ENCODE measurements around the gene TMED4. TPM values are rescaled to one million over a fixed set of nuclear protein-coding genes. Genes with fewer than 3 reads are reported as not detected.

The TMED4 gene
- total and polyA plus RNA-seq, 2 experiments from 2014 or later = 43.5 to 98.5 TPM

DNA sequence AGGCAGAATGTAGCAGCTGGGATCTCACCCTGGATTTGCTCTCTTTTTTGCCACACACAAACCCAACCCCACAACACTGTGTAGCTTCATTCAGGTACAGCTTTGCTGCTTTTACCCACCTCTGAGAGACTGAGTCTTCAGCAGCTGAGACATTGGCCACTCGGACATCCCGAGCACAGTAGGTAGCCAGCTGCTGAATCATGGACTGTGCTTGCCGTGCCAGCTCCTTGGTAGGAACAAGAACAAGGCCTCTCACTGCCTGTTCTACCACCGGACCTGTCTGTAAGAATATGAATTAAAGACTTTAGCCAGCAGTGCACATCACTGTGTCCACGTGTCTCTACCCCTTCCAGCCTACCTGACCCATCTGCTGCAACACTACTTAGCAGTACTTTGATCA lies 9.3 kb downstream of the TMED4 start:
- Histone ChIP-seq H3K79me2 (replicated peaks; ENCODE audit: insufficient read depth) (peaks cover 19% of the 10 kb centered on the region), H4K20me1 (replicated peaks; ENCODE audit: insufficient read depth) (peaks cover 5% of the 10 kb centered on the region; the same call in 1 of the 2 replicates), H3K4me1 (ENCODE audit: insufficient read depth) (peaks cover 15% of the 10 kb centered on the region), H3K36me3 (ENCODE audit: insufficient read depth) (peaks cover 39% of the 10 kb centered on the region), H3F3A (replicated peaks; ENCODE audit: low read depth) (peaks cover 16% of the 10 kb centered on the region), H3K4me2 (peak overlapping the region; percentile 100), H3K27me3 (ENCODE audit: insufficient read depth) (no peaks in the 10 kb centered on the region), H3K9me2 (ENCODE audit: insufficient read depth) (no peaks in the 10 kb centered on the region), H3K4me3 (peak overlapping the region; percentile 94), H2AFZ (no peak overlapping the region), H3K27ac (ENCODE audit: low read depth) (no peak overlapping the region)
- DNase-seq (ENCODE audit: low spot score) = no peak
- Mint-ChIP-seq H3K9me3 (no peaks in the 10 kb centered on the region; the same call in 2 of the 3 replicates), H3K4me1 (peaks cover 18% of the 10 kb centered on the region), H3K27ac (peak overlapping the region; percentile 98), H3K27me3 (ENCODE audit: insufficient read depth, low read depth, poor library complexity) (peaks cover 16% of the 10 kb centered on the region), H3K4me3 (peak overlapping the region; percentile 98), H3K36me3 (ENCODE audit: low read depth) (peaks cover 69% of the 10 kb centered on the region)
- TF ChIP-seq ZNF114 (CRISPR knock-in tag; IDR thresholded peaks at IDR 0.05) (no peak), EZH2phosphoT487 (IDR thresholded peaks at IDR 0.05; ENCODE audit: unreplicated experiment) (no peak), EZH2 (IDR thresholded peaks at IDR 0.05; ENCODE audit: low read depth, unreplicated experiment) (no peak)
- TF ChIP-seq, protein P1, sequence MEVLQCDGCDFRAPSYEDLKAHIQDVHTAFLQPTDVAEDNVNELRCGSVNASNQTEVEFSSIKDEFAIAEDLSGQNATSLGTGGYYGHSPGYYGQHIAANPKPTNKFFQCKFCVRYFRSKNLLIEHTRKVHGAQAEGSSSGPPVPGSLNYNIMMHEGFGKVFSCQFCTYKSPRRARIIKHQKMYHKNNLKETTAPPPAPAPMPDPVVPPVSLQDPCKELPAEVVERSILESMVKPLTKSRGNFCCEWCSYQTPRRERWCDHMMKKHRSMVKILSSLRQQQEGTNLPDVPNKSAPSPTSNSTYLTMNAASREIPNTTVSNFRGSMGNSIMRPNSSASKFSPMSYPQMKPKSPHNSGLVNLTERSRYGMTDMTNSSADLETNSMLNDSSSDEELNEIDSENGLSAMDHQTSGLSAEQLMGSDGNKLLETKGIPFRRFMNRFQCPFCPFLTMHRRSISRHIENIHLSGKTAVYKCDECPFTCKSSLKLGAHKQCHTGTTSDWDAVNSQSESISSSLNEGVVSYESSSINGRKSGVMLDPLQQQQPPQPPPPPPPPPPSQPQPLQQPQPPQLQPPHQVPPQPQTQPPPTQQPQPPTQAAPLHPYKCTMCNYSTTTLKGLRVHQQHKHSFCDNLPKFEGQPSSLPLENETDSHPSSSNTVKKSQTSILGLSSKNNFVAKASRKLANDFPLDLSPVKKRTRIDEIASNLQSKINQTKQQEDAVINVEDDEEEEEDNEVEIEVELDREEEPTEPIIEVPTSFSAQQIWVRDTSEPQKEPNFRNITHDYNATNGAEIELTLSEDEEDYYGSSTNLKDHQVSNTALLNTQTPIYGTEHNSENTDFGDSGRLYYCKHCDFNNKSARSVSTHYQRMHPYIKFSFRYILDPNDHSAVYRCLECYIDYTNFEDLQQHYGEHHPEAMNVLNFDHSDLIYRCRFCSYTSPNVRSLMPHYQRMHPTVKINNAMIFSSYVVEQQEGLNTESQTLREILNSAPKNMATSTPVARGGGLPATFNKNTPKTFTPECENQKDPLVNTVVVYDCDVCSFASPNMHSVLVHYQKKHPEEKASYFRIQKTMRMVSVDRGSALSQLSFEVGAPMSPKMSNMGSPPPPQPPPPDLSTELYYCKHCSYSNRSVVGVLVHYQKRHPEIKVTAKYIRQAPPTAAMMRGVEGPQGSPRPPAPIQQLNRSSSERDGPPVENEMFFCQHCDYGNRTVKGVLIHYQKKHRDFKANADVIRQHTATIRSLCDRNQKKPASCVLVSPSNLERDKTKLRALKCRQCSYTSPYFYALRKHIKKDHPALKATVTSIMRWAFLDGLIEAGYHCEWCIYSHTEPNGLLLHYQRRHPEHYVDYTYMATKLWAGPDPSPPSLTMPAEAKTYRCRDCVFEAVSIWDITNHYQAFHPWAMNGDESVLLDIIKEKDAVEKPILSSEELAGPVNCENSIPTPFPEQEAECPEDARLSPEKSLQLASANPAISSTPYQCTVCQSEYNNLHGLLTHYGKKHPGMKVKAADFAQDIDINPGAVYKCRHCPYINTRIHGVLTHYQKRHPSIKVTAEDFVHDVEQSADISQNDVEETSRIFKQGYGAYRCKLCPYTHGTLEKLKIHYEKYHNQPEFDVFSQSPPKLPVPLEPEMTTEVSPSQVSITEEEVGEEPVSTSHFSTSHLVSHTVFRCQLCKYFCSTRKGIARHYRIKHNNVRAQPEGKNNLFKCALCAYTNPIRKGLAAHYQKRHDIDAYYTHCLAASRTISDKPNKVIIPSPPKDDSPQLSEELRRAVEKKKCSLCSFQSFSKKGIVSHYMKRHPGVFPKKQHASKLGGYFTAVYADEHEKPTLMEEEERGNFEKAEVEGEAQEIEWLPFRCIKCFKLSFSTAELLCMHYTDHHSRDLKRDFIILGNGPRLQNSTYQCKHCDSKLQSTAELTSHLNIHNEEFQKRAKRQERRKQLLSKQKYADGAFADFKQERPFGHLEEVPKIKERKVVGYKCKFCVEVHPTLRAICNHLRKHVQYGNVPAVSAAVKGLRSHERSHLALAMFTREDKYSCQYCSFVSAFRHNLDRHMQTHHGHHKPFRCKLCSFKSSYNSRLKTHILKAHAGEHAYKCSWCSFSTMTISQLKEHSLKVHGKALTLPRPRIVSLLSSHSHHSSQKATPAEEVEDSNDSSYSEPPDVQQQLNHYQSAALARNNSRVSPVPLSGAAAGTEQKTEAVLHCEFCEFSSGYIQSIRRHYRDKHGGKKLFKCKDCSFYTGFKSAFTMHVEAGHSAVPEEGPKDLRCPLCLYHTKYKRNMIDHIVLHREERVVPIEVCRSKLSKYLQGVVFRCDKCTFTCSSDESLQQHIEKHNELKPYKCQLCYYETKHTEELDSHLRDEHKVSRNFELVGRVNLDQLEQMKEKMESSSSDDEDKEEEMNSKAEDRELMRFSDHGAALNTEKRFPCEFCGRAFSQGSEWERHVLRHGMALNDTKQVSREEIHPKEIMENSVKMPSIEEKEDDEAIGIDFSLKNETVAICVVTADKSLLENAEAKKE (CRISPR knock-in tag; IDR thresholded peaks at IDR 0.05) = no peak
- ATAC-seq = no peak

GRCh38 chr7:44569959-44570358 lies 12.1 kb downstream of the TMED4 start:
- H3K9me2 ChIP-seq (ENCODE audit: insufficient read depth) = no peaks in the 10 kb centered on the region
- H3K4me1 Mint-ChIP-seq = peaks cover 15% of the 10 kb centered on the region
- TF ChIP-seq CREB1 (CRISPR knock-in tag; IDR thresholded peaks at IDR 0.05; ENCODE audit: low read depth) = no peak
- no peak for TF ChIP-seq NANOG (IDR thresholded peaks at IDR 0.05; ENCODE audit: borderline replicate concordance)
- TF ChIP-seq EZH2 (IDR thresholded peaks at IDR 0.05; ENCODE audit: low read depth, unreplicated experiment) = no peak
- TF ChIP-seq EZH2phosphoT487 (IDR thresholded peaks at IDR 0.05; ENCODE audit: unreplicated experiment) = no peak
- TF ChIP-seq, protein P1 (CRISPR knock-in tag; IDR thresholded peaks at IDR 0.05) = no peak
- no peaks in the 10 kb centered on the region; the same call in 2 of the 3 replicates for H3K9me3 Mint-ChIP-seq
- peaks cover 19% of the 10 kb centered on the region for H3K79me2 ChIP-seq (replicated peaks; ENCODE audit: insufficient read depth)
- no peaks in the 10 kb centered on the region for H3K27me3 ChIP-seq (ENCODE audit: insufficient read depth)
- H3K4me1 ChIP-seq (ENCODE audit: insufficient read depth) = peaks cover 13% of the 10 kb centered on the region
- DNase-seq (ENCODE audit: low spot score) (no peak), ATAC-seq (no peak)
- H3K27ac ChIP-seq (ENCODE audit: low read depth) = no peak overlapping the region
- H2AFZ ChIP-seq = no peak overlapping the region
- H4K20me1 ChIP-seq (replicated peaks; ENCODE audit: insufficient read depth) = no peaks in the 10 kb centered on the region
- H3F3A ChIP-seq (replicated peaks; ENCODE audit: low read depth) = peaks cover 22% of the 10 kb centered on the region
- no peak overlapping the region for H3K4me2 ChIP-seq
- no peak overlapping the region for H3K4me3 Mint-ChIP-seq
- peaks cover 83% of the 10 kb centered on the region for H3K36me3 Mint-ChIP-seq (ENCODE audit: low read depth)
- peaks cover 19% of the 10 kb centered on the region for H3K27me3 Mint-ChIP-seq (ENCODE audit: insufficient read depth, low read depth, poor library complexity)
- H3K36me3 ChIP-seq (ENCODE audit: insufficient read depth) = peaks cover 45% of the 10 kb centered on the region
- H3K4me3 ChIP-seq = no peak overlapping the region
- H3K27ac Mint-ChIP-seq = no peak overlapping the region
